Astrocyte (in vitro differentiated cells and primary cell): ENCODE results near the gene NXPE3. TPM values are rescaled to one million over a fixed set of nuclear protein-coding genes. Genes with fewer than 3 reads are reported as not detected.

ENCODE experiments used
- DNase-seq: peaks from one replicate; pipeline ENCODE4 v3.0.0-alpha.2; 2010; ENCODE audit warnings: low read depth
- FAIRE-seq: peaks from 2 replicates; lab custom pipeline; 2011; peaks lifted over from hg19 to GRCh38; lab: Jason Lieb, UNC
- H2AFZ ChIP-seq: 2 replicates; pipeline ENCODE4 v1.6.0; 2012; ENCODE audit warnings: low read depth, low read length, inconsistent platforms
- H3K27ac ChIP-seq: 2 replicates; pipeline ENCODE4 v1.5.1; 2011; ENCODE audit warnings: low read depth, low read length, inconsistent platforms
- H3K27me3 ChIP-seq: 2 replicates; pipeline ENCODE4 v1.6.0; 2011; ENCODE audit warnings: low read length, inconsistent platforms; ENCODE audit not compliant: insufficient read depth
- H3K36me3 ChIP-seq: 2 replicates; pipeline ENCODE4 v1.5.1; 2011; ENCODE audit warnings: low read length, inconsistent platforms; ENCODE audit not compliant: insufficient read depth
- H3K4me1 ChIP-seq: 2 replicates; pipeline ENCODE4 v1.5.1; 2011; ENCODE audit warnings: low read length, inconsistent platforms; ENCODE audit not compliant: insufficient read depth
- H3K4me2 ChIP-seq: 2 replicates; pipeline ENCODE4 v1.6.0; 2012; ENCODE audit warnings: low read length, inconsistent platforms
- H3K4me3 ChIP-seq: 2 replicates; pipeline ENCODE4 v1.5.1; 2011; ENCODE audit warnings: low read depth, mild to moderate bottlenecking, low read length, inconsistent platforms; ENCODE audit not compliant: insufficient read depth
- H3K79me2 ChIP-seq: 2 replicates; pipeline ENCODE4 v1.6.0; 2012; ENCODE audit warnings: mild to moderate bottlenecking, low read length, inconsistent platforms; ENCODE audit not compliant: insufficient read depth
- H3K9ac ChIP-seq: 2 replicates; pipeline ENCODE4 v1.6.0; 2012; ENCODE audit warnings: mild to moderate bottlenecking, low read length, inconsistent platforms
- H3K9me3 ChIP-seq: 2 replicates; pipeline ENCODE4 v1.5.1; 2012; ENCODE audit warnings: low read depth, mild to moderate bottlenecking, low read length, inconsistent platforms; ENCODE audit not compliant: insufficient read depth
- H4K20me1 ChIP-seq: 2 replicates; pipeline ENCODE4 v1.6.0; 2012; ENCODE audit warnings: low read length, inconsistent platforms; ENCODE audit not compliant: insufficient read depth
- H3K27ac Mint-ChIP-seq: one replicate; pipeline ENCODE4 v1.8.0; 2021; ENCODE audit warnings: mild to moderate bottlenecking, mixed read lengths; ENCODE audit not compliant: unreplicated experiment
- H3K27me3 Mint-ChIP-seq: one replicate; pipeline ENCODE4 v1.8.0; 2021; ENCODE audit warnings: low read depth, mixed read lengths; ENCODE audit not compliant: unreplicated experiment
- H3K36me3 Mint-ChIP-seq: one replicate; pipeline ENCODE4 v1.8.0; 2021; ENCODE audit warnings: low read depth, mixed read lengths; ENCODE audit not compliant: unreplicated experiment
- H3K4me1 Mint-ChIP-seq: one replicate; pipeline ENCODE4 v1.8.0; 2021; ENCODE audit warnings: low read depth, mixed read lengths; ENCODE audit not compliant: unreplicated experiment
- H3K4me3 Mint-ChIP-seq: one replicate; pipeline ENCODE4 v1.8.0; 2021; ENCODE audit warnings: mild to moderate bottlenecking, moderate library complexity, mixed read lengths; ENCODE audit not compliant: unreplicated experiment
- H3K9me3 Mint-ChIP-seq: one replicate; pipeline ENCODE4 v1.8.0; 2021; ENCODE audit warnings: mild to moderate bottlenecking, mixed read lengths; ENCODE audit not compliant: unreplicated experiment
- EZH2 ChIP-seq: IDR thresholded peaks from 2 replicates; pipeline ENCODE4 v1.6.1; 2012; ENCODE audit warnings: mild to moderate bottlenecking, low read length, inconsistent platforms; ENCODE audit not compliant: insufficient read depth
- total RNA-seq: library from RNA; stranded (reverse); gene quantifications from 2 replicates; pipeline ENCODE4 v1.2.1, GENCODE V29; 2021
- TF ChIP-seq, protein P1 (sequence below): IDR thresholded peaks from 2 replicates; pipeline ENCODE4 v1.5.1; 2011; ENCODE audit warnings: low read depth, mild to moderate bottlenecking, inconsistent platforms, low read length, moderate library complexity; ENCODE audit not compliant: insufficient read depth

Gene NXPE3
- total RNA-seq, 1 donor from 2014 or later, result 46.4 TPM

DNA sequence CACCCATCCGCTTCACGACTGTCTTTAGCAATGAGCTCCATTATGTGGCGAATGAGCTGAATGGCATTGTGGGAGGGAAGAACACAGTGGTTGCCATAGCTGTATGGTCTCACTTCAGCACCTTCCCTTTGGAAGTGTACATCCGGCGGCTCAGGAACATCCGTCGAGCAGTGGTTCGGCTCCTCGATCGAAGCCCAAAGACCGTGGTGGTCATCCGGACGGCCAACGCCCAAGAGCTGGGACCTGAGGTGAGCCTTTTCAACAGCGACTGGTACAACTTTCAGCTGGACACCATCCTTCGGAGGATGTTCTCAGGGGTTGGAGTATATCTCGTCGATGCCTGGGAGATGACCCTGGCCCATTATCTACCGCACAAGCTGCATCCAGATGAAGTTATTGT is 42.5 kb downstream of the NXPE3 start:
- Histone ChIP-seq H4K20me1 (no peaks in the 10 kb centered on the region), H3K9ac (no peak overlapping the region), H3K4me1 (no peaks in the 10 kb centered on the region), H3K9me3 (no peaks in the 10 kb centered on the region), H3K36me3 (peaks cover 5% of the 10 kb centered on the region), H3K79me2 (no peaks in the 10 kb centered on the region), H3K4me2 (no peak overlapping the region), H3K27ac (no peak overlapping the region), H3K4me3 (no peak overlapping the region), H2AFZ (no peak overlapping the region), H3K27me3 (no peaks in the 10 kb centered on the region)
- DNase-seq (no peak), FAIRE-seq (no peak)
- no peaks in the 10 kb centered on the region for H3K4me1 Mint-ChIP-seq
- H3K4me3 Mint-ChIP-seq, result no peak overlapping the region
- peaks cover 22% of the 10 kb centered on the region for H3K36me3 Mint-ChIP-seq
- H3K27me3 Mint-ChIP-seq, result no peaks in the 10 kb centered on the region
- no peaks in the 10 kb centered on the region for H3K9me3 Mint-ChIP-seq
- no peak overlapping the region for H3K27ac Mint-ChIP-seq
- no peak for TF ChIP-seq EZH2
- TF ChIP-seq, protein P1, sequence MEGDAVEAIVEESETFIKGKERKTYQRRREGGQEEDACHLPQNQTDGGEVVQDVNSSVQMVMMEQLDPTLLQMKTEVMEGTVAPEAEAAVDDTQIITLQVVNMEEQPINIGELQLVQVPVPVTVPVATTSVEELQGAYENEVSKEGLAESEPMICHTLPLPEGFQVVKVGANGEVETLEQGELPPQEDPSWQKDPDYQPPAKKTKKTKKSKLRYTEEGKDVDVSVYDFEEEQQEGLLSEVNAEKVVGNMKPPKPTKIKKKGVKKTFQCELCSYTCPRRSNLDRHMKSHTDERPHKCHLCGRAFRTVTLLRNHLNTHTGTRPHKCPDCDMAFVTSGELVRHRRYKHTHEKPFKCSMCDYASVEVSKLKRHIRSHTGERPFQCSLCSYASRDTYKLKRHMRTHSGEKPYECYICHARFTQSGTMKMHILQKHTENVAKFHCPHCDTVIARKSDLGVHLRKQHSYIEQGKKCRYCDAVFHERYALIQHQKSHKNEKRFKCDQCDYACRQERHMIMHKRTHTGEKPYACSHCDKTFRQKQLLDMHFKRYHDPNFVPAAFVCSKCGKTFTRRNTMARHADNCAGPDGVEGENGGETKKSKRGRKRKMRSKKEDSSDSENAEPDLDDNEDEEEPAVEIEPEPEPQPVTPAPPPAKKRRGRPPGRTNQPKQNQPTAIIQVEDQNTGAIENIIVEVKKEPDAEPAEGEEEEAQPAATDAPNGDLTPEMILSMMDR, result no peak

DNA sequence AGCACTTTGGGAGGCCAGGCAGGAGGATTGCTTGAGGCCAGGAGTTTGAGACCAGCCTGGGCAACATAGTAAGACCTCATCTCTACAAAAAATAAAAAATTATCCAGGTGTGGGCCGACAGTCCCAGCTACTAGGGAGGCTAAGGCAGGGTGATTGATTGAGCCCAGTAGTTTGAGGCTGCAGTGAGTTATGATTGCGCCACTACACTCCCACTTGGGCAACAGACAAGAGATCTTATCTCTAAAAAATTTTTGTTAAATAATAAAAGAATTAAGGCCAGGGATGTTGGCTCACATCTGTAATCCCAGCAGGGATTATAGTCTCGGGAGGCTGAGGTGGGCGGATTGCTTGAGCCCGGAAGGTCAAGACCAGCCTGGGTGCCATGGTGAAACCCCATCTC is 44.5 kb downstream of the NXPE3 start:
- H4K20me1 ChIP-seq, result no peaks in the 10 kb centered on the region
- no peak overlapping the region for H3K4me2 ChIP-seq
- Mint-ChIP-seq H3K36me3 (peaks cover 15% of the 10 kb centered on the region), H3K4me3 (no peak overlapping the region), H3K4me1 (peaks cover 2% of the 10 kb centered on the region), H3K27me3 (no peaks in the 10 kb centered on the region), H3K27ac (no peak overlapping the region), H3K9me3 (no peaks in the 10 kb centered on the region)
- FAIRE-seq, result no peak
- no peak overlapping the region for H3K9ac ChIP-seq
- no peak for DNase-seq
- no peak overlapping the region for H3K27ac ChIP-seq
- peaks cover 4% of the 10 kb centered on the region for H3K4me1 ChIP-seq
- H3K79me2 ChIP-seq, result peaks cover 5% of the 10 kb centered on the region
- H3K36me3 ChIP-seq, result peaks cover 5% of the 10 kb centered on the region
- no peak overlapping the region for H2AFZ ChIP-seq
- H3K9me3 ChIP-seq, result no peaks in the 10 kb centered on the region
- H3K4me3 ChIP-seq, result no peak overlapping the region
- TF ChIP-seq, protein P1, result no peak
- no peak for TF ChIP-seq EZH2
- no peaks in the 10 kb centered on the region for H3K27me3 ChIP-seq

DNA sequence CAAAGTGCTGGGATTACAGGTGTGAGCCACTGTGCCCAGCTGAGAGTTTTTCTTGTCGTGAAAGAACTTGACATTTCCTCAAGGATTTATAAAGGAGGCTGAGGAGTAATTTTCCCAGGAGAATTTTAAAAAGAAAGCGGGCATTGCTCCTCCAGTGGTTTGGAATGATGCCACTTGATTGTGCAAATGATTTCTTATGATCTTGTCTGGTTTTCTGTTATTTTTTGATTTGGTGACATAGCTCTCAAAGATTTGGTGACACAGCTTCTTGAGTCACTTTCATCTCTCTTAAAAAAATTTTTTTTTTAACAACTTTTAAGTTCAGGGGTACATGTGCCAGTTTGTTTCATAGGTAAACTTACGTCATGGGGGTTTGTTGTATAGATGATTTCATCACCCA is 45.7 kb downstream of the NXPE3 start:
- peaks cover 14% of the 10 kb centered on the region for H3K4me1 ChIP-seq
- Mint-ChIP-seq H3K9me3 (no peaks in the 10 kb centered on the region), H3K27ac (no peak overlapping the region), H3K27me3 (no peaks in the 10 kb centered on the region), H3K4me3 (no peak overlapping the region), H3K36me3 (peaks cover 15% of the 10 kb centered on the region), H3K4me1 (peaks cover 12% of the 10 kb centered on the region)
- no peaks in the 10 kb centered on the region for H4K20me1 ChIP-seq
- no peak overlapping the region for H3K9ac ChIP-seq
- H3K9me3 ChIP-seq, result no peaks in the 10 kb centered on the region
- no peaks in the 10 kb centered on the region for H3K27me3 ChIP-seq
- no peak overlapping the region for H3K4me2 ChIP-seq
- FAIRE-seq, result no peak
- DNase-seq, result no peak
- H3K79me2 ChIP-seq, result peaks cover 14% of the 10 kb centered on the region
- H3K4me3 ChIP-seq, result no peak overlapping the region
- H2AFZ ChIP-seq, result no peak overlapping the region
- H3K27ac ChIP-seq, result no peak overlapping the region
- peaks cover 5% of the 10 kb centered on the region for H3K36me3 ChIP-seq
- TF ChIP-seq, protein P1, result no peak
- TF ChIP-seq EZH2, result no peak
